Mesothelial cell of epicardium (in vitro differentiated cells): ENCODE data around the gene TKT. TPM values are rescaled to one million over a fixed set of nuclear protein-coding genes. Genes with fewer than 3 reads are reported as not detected.

ENCODE experiments used
- DNase-seq, 2 experiments: peaks; one replicate each; pipeline ENCODE4 v3.0.0; 2021; ENCODE audit warnings: low spot score in 2 of 2; ENCODE audit not compliant: unreplicated experiment in 2 of 2
- H3K27ac Mint-ChIP-seq: 2 replicates; pipeline ENCODE4 v1.8.0; 2021; ENCODE audit warnings: mixed read lengths
- H3K27me3 Mint-ChIP-seq: 2 replicates; pipeline ENCODE4 v1.8.0; 2021; ENCODE audit warnings: low read depth, mixed read lengths
- H3K36me3 Mint-ChIP-seq: 2 replicates; pipeline ENCODE4 v1.8.0; 2021; ENCODE audit warnings: mixed read lengths
- H3K4me1 Mint-ChIP-seq: 2 replicates; pipeline ENCODE4 v1.8.0; 2021; ENCODE audit warnings: mixed read lengths
- H3K4me3 Mint-ChIP-seq: 2 replicates; pipeline ENCODE4 v1.8.0; 2021; ENCODE audit warnings: mild to moderate bottlenecking, moderate library complexity, mixed read lengths
- H3K9me3 Mint-ChIP-seq: 2 replicates; pipeline ENCODE4 v1.8.0; 2021; ENCODE audit warnings: mixed read lengths
- total RNA-seq: library from RNA; stranded (reverse); gene quantifications from 3 replicates; pipeline ENCODE4 v1.2.1, GENCODE V29; 2021
- TF ChIP-seq, protein P1 (sequence below): fragments of 200-600 bp; sonication (generic); IDR thresholded peaks from one replicate; pipeline ENCODE4 v1.5.0; 2021; ENCODE audit warnings: antibody characterized with exemption; ENCODE audit not compliant: unreplicated experiment

The TKT gene
- total RNA-seq, 1 donor from 2014 or later, result 181 TPM

DNA sequence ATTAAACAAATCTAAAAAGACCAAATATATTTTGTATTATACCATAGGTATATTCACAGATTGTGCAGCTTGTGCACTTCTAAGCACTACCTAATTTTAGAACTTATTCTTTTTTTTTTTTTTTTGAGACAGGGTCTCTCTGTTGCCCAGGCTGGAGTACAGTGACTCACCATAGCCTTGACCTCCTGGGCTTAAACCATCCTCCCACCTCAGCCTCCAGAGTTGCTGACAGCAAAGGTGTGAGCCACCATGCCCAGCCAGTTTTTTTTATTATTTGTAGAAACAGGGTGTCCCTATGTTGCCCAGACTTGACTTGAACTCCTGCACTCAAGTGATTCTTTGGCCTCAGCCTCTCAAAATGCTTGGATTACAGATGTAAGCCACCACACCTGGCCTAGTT lies 11.9 kb upstream of the TKT start:
- DNase-seq, result no peak
- H3K9me3 Mint-ChIP-seq, result no peaks in the 10 kb centered on the region
- H3K27me3 Mint-ChIP-seq, result no peaks in the 10 kb centered on the region
- no peak overlapping the region for H3K27ac Mint-ChIP-seq
- H3K36me3 Mint-ChIP-seq, result no peaks in the 10 kb centered on the region
- TF ChIP-seq, protein P1, sequence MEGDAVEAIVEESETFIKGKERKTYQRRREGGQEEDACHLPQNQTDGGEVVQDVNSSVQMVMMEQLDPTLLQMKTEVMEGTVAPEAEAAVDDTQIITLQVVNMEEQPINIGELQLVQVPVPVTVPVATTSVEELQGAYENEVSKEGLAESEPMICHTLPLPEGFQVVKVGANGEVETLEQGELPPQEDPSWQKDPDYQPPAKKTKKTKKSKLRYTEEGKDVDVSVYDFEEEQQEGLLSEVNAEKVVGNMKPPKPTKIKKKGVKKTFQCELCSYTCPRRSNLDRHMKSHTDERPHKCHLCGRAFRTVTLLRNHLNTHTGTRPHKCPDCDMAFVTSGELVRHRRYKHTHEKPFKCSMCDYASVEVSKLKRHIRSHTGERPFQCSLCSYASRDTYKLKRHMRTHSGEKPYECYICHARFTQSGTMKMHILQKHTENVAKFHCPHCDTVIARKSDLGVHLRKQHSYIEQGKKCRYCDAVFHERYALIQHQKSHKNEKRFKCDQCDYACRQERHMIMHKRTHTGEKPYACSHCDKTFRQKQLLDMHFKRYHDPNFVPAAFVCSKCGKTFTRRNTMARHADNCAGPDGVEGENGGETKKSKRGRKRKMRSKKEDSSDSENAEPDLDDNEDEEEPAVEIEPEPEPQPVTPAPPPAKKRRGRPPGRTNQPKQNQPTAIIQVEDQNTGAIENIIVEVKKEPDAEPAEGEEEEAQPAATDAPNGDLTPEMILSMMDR, result no peak
- H3K4me3 Mint-ChIP-seq, result no peak overlapping the region
- H3K4me1 Mint-ChIP-seq, result peaks cover 14% of the 10 kb centered on the region

DNA sequence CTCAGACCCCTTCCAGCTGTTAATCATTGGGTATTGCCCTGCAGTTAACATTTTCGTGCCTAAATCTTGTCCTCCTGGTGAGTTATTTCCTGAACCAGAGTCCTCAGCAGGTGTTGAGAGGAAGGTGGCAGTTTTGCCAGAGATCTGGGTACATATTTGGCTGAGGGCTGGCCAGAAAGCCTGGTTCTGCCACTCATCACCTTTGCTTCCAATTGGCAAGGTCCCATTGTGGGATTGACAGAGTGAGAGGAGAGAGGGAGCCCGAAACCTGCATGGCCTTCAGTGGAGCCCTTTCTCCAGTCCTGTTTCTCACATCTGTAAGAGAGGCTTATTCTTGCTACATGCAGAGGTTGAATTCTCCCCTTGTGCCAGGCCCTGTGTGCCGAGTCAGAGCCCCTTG lies 8.9 kb upstream of the TKT start:
- DNase-seq, result no peak
- H3K4me1 Mint-ChIP-seq, result peaks cover 6% of the 10 kb centered on the region
- H3K27me3 Mint-ChIP-seq, result no peaks in the 10 kb centered on the region
- no peak overlapping the region for H3K27ac Mint-ChIP-seq
- no peaks in the 10 kb centered on the region for H3K9me3 Mint-ChIP-seq
- H3K4me3 Mint-ChIP-seq, result no peak overlapping the region
- H3K36me3 Mint-ChIP-seq, result no peaks in the 10 kb centered on the region
- TF ChIP-seq, protein P1, result no peak

DNA sequence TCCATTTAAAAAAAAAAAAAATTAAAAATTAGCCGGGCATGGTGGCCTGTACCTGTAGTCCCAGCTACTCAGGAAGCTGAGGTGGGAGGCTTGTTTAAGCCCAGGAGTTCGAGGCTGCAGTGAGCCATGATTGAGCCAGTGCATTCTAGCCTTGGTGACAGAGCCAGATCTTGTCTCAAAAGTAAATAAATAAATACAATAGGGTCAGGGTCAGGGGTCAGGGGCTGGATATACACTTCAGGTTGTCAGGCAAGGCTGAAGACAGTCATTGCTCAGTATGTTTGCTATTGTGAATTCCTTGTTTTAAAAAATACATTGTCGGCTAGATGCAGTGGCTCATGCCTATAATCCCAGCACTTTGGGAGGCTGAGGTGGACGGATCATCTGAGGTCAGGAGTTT lies 8.1 kb upstream of the TKT start:
- DNase-seq, result no peak
- H3K27me3 Mint-ChIP-seq, result no peaks in the 10 kb centered on the region
- H3K4me1 Mint-ChIP-seq, result peaks cover 12% of the 10 kb centered on the region
- no peaks in the 10 kb centered on the region for H3K36me3 Mint-ChIP-seq
- no peak overlapping the region for H3K4me3 Mint-ChIP-seq
- no peak overlapping the region for H3K27ac Mint-ChIP-seq
- H3K9me3 Mint-ChIP-seq, result no peaks in the 10 kb centered on the region
- TF ChIP-seq, protein P1, result no peak

DNA sequence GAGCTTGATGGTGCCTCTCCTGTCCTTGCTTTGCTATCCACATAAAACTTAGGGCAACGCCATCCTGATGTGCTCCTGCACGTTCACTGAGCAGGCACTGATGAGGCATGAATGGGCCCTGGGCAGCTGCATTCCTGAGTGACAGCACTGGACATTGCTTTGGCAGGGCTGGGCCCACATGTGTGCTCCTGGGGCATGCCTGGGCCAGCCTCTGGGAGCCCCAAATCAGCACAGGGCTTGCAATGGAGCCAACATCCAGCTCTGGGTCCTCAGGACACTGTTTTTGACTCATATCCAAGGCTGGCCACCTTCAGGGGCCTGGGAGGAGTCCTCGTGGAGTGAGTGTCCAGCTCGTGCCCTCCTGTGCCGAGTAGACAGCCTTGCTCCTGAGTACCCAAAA lies 5.9 kb upstream of the TKT start:
- TF ChIP-seq, protein P1, result no peak
- Mint-ChIP-seq H3K4me1 (peaks cover 17% of the 10 kb centered on the region), H3K27me3 (no peaks in the 10 kb centered on the region), H3K9me3 (no peaks in the 10 kb centered on the region), H3K4me3 (no peak overlapping the region), H3K27ac (no peak overlapping the region), H3K36me3 (no peaks in the 10 kb centered on the region)
- no peak for DNase-seq

DNA sequence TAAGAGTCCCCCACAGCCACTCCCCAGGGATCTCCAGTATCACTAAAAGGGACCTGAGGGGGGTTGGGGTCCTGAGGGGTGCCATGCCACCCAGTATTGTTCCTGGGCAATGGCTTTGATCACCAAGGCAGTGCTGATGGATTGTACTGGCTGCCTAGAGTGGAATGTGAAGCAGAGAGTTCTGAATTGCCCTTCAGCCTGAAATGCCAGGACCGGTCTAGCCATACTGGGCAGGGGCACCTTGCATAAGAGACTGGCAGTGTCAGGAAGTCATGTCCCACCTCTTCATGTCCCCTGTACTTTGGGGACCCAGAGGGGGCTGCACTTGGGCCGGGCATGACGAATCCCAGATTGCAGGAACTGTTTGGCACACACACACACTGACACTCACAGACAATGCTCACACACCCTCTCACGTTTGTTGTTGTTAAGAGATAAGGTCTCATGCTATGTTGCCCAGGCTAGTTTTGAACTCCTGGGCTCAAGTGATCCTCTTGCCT lies 4.5 kb upstream of the TKT start:
- Mint-ChIP-seq H3K4me1 (peaks cover 13% of the 10 kb centered on the region), H3K27ac (no peak overlapping the region), H3K9me3 (no peaks in the 10 kb centered on the region), H3K4me3 (no peak overlapping the region), H3K36me3 (no peaks in the 10 kb centered on the region), H3K27me3 (no peaks in the 10 kb centered on the region)
- no peak for DNase-seq
- TF ChIP-seq, protein P1, result no peak
